ENCODE results near the gene TEP1. TPM values are rescaled to one million over a fixed set of nuclear protein-coding genes. Genes with fewer than 3 reads are reported as not detected.

TEP1 gene
- total RNA-seq, 2 experiments from 2014 or later, result 14.3 to 17.4 TPM

- H3K4me3 Mint-ChIP-seq, result no peak overlapping the region
- no peaks in the 10 kb centered on the region for H3K9me3 Mint-ChIP-seq
- peaks cover 97% of the 10 kb centered on the region for H3K36me3 Mint-ChIP-seq (ENCODE audit: low read depth)
- no peaks in the 10 kb centered on the region for H3K4me1 Mint-ChIP-seq (ENCODE audit: low read depth)
- Histone ChIP-seq H3K27me3 (ENCODE audit: control insufficient read depth in 1 of 2, insufficient read depth in 2 of 2, low read length in 2 of 2) (no peaks in the 10 kb centered on the region), H3K36me3 (ENCODE audit: insufficient read depth, low read length) (peaks cover 96% of the 10 kb centered on the region), H3K9me3 (ENCODE audit: control insufficient read depth in 1 of 2, insufficient read depth in 1 of 2, low read length in 2 of 2) (no peaks in the 10 kb centered on the region), H3K4me3 (ENCODE audit: low read length) (no peak overlapping the region), H3K4me1 (ENCODE audit: insufficient read depth, low read length) (no peaks in the 10 kb centered on the region), H3K27ac (ENCODE audit: low read depth in 1 of 2, low read length in 2 of 2) (no peak overlapping the region)
- TF ChIP-seq CTCF (IDR thresholded peaks at IDR 0.05), result no peak
- no peaks in the 10 kb centered on the region for H3K27me3 Mint-ChIP-seq
- H3K27ac Mint-ChIP-seq, result no peak overlapping the region
- intact Hi-C loops (cut with DNase I, micrococcal nuclease), result no loop called here
- ChIA-PET CTCF (no interaction called here), POLR2A (no interaction called here)
- DNase-seq (no peak), ATAC-seq (ENCODE audit: poor library complexity) (no peak)
These were observed 26.9 kb downstream of the TEP1 start for GRCh38 chr14:20386276-20386855.

GRCh38 chr14:20384886-20385285 lies 28.4 kb downstream of the TEP1 start:
- intact Hi-C loops (cut with DNase I, micrococcal nuclease), result no loop called here
- no peak for TF ChIP-seq CTCF (IDR thresholded peaks at IDR 0.05)
- Histone ChIP-seq H3K36me3 (ENCODE audit: insufficient read depth, low read length) (peaks cover 97% of the 10 kb centered on the region), H3K4me3 (ENCODE audit: low read length) (no peak overlapping the region), H3K27ac (ENCODE audit: low read depth in 1 of 2, low read length in 2 of 2) (no peak overlapping the region), H3K4me1 (ENCODE audit: insufficient read depth, low read length) (no peaks in the 10 kb centered on the region), H3K27me3 (ENCODE audit: control insufficient read depth in 1 of 2, insufficient read depth in 2 of 2, low read length in 2 of 2) (no peaks in the 10 kb centered on the region), H3K9me3 (ENCODE audit: control insufficient read depth in 1 of 2, insufficient read depth in 1 of 2, low read length in 2 of 2) (no peaks in the 10 kb centered on the region)
- no peak for ATAC-seq (ENCODE audit: poor library complexity)
- no peaks in the 10 kb centered on the region for H3K9me3 Mint-ChIP-seq
- ChIA-PET CTCF (no interaction called here), POLR2A (no interaction called here)
- no peak overlapping the region for H3K27ac Mint-ChIP-seq
- H3K4me1 Mint-ChIP-seq (ENCODE audit: low read depth), result no peaks in the 10 kb centered on the region
- peaks cover 99% of the 10 kb centered on the region for H3K36me3 Mint-ChIP-seq (ENCODE audit: low read depth)
- no peak overlapping the region for H3K4me3 Mint-ChIP-seq
- H3K27me3 Mint-ChIP-seq, result no peaks in the 10 kb centered on the region
- no peak for DNase-seq

- H3K4me3 ChIP-seq (ENCODE audit: low read length), result no peak overlapping the region
- ATAC-seq (ENCODE audit: poor library complexity) (no peak), DNase-seq (no peak)
- H3K4me3 Mint-ChIP-seq, result no peak overlapping the region
- H3K36me3 Mint-ChIP-seq (ENCODE audit: low read depth), result peaks cover 99% of the 10 kb centered on the region
- intact Hi-C loops (cut with DNase I, micrococcal nuclease), result no loop called here
- no peaks in the 10 kb centered on the region for H3K9me3 Mint-ChIP-seq
- no peaks in the 10 kb centered on the region for H3K9me3 ChIP-seq (ENCODE audit: control insufficient read depth in 1 of 2, insufficient read depth in 1 of 2, low read length in 2 of 2)
- no peaks in the 10 kb centered on the region for H3K4me1 ChIP-seq (ENCODE audit: insufficient read depth, low read length)
- ChIA-PET POLR2A (no interaction called here), CTCF (no interaction called here)
- H3K27ac ChIP-seq (ENCODE audit: low read depth in 1 of 2, low read length in 2 of 2), result no peak overlapping the region
- H3K27ac Mint-ChIP-seq, result no peak overlapping the region
- no peaks in the 10 kb centered on the region for H3K27me3 Mint-ChIP-seq
- no peaks in the 10 kb centered on the region for H3K27me3 ChIP-seq (ENCODE audit: control insufficient read depth in 1 of 2, insufficient read depth in 2 of 2, low read length in 2 of 2)
- no peak for TF ChIP-seq CTCF (IDR thresholded peaks at IDR 0.05)
- H3K36me3 ChIP-seq (ENCODE audit: insufficient read depth, low read length), result peaks cover 97% of the 10 kb centered on the region
- no peaks in the 10 kb centered on the region for H3K4me1 Mint-ChIP-seq (ENCODE audit: low read depth)
These were observed 29.0 kb downstream of the TEP1 start for GRCh38 chr14:20384321-20384720.

All from CD4-positive, alpha-beta T cell (primary cell).